Measurements from ENCODE around the gene DLG3.

Gene DLG3

DNA sequence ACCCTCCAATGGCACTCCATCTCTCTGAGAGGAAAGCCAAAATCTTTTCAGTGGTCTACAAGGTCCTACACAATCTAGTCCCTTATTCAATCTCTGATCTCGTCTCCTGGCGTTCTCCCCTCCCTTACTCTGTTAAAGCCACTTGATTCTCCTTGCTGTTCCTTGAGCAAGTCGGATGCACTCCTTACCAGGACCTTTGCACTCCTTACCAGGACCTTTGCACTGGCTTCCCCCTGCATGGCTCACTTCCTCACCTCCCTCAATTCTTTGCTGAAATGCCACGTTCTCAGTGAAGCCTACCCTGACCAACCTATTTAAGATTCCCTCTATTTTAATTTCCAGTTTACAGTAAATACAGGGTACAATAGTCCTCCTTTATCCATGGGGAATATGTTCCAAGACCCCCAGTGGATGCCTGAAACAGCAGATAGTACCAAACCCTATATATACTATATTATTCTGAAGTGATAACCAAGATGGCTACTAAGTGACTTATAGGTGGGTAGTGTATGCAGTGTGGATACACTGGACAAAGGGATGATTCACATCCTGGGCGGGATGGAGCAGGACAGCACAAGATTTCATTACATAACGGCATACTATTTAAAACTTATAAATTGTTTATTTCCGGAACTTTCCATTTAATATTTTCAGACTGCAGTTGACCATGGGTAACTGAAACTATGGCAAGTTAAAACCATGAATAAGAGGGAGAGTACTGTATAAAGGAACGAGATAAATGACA lies 6.5 kb upstream of the DLG3 start:
- DNase-seq: no peak

- DNase-seq: no peak
Observed at GRCh38 chrX:70439016-70439415, 5.6 kb upstream of the DLG3 start.

DNA sequence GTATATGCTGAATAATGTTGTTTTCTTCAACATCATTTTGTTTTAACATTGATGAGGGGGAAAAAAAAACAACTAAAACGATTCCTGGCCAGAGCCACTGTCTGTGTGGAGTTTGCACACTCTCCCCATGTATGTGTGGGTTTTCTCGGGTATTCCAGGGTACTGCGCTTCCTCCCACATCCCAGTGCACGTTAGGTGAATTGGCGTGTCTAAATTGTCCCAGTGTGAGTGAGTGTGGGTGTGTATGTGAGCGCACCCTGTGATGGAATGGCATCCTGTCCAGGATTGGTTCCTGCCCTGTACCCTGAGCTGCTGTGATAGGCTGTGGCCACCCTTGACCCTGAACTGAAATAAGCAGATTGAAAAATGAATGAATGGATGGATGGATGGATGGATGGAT lies 2.4 kb upstream of the DLG3 start:
- no peak for DNase-seq

DNA sequence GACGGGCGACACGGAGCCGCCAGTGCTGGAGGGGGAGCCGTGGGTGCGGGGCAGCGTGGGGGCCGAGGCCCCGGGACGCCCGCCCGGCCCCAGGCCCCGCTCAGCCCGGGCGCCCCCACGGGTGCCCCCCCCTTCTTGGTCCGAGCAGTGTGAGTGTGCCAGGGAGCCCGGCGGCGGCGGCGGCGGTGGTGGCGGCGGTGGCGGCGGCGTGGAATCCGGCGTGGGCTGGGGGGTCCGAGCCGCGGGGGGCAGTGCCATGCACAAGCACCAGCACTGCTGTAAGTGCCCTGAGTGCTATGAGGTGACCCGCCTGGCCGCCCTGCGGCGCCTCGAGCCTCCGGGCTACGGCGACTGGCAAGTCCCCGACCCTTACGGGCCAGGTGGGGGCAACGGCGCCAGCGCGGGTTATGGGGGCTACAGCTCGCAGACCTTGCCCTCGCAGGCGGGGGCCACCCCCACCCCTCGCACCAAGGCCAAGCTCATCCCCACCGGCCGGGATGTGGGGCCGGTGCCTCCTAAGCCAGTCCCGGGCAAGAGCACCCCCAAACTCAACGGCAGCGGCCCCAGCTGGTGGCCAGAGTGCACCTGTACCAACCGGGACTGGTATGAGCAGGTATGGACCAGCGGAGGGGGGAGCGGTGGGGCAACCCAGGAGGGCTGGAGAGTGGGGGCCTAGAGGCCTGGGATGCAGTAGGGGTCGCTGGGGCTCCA lies 466 bp downstream of the DLG3 start:
- DNase-seq: no peak

DNA sequence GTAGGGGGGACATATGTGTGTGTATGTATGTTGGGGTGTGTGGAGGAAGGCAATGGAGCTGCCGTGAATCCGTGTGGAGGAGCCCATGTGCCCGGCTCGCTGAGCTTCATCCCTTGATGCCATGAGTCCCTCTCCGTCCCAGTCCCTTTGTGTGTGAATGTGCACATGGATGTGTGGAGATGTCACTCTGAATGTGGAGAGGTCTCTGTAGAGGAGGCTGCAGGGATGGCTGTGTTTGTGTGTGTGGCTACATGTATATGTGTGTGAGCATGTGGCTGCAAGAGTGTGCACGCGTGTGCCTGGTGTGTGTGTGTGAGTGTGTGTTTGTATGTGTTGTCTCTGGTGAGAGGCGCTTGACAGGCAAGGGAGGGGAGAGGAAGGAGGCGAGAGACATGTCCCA lies 1.3 kb downstream of the DLG3 start:
- no peak for DNase-seq

DNA sequence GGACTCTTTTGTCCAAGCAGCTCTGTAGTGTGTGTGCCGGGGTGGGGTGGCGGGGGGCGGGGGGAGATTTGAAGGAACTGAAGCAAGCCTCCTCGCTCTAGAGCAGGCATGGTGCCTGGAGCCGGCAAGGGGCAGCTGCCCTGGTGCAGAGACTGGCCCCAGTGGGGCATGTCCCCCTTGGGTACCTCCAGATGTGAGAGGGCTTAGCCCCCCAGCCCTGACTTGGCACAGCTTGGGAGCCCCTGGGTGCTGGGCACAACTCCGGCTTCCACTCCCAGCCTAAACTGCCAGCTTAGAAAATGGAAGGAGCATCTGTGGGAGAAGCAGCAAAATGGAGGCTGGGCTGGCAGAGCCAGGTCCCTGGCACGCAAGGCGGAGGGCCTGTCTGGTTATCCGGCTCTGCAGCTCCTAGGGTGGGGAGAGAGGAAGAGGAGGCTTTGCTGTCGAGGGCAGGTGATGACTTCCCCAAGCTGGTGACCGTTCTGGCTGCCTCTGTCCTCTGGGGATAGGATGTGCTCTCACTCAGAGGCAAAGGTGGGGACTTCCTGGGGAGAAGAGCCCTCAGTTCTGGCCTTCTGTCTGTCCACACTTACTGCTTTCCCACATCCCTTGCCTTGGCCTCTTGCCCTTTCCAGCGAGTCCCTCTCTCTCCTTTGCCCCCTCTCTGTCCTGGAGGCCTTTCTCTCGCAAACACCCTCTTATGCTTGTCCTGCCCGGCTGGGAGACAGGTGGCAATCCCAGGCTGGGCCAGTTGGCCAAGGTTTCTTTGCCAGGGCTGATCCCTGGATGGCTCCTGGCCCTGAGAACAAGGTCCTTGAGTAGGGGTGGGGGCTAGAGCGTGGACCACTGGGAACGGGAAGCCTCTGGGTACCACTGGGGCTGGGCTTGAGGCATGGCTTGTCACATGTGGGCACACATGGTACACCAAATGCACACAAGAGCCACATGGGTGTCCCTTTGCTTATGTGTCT lies 2.0 kb downstream of the DLG3 start:
- no peak for DNase-seq

GRCh38 chrX:70449457-70449966 lies 4.9 kb downstream of the DLG3 start:
- DNase-seq: no peak

- no peak for DNase-seq
Observed at GRCh38 chrX:70452143-70452733, 7.6 kb downstream of the DLG3 start.

DNA sequence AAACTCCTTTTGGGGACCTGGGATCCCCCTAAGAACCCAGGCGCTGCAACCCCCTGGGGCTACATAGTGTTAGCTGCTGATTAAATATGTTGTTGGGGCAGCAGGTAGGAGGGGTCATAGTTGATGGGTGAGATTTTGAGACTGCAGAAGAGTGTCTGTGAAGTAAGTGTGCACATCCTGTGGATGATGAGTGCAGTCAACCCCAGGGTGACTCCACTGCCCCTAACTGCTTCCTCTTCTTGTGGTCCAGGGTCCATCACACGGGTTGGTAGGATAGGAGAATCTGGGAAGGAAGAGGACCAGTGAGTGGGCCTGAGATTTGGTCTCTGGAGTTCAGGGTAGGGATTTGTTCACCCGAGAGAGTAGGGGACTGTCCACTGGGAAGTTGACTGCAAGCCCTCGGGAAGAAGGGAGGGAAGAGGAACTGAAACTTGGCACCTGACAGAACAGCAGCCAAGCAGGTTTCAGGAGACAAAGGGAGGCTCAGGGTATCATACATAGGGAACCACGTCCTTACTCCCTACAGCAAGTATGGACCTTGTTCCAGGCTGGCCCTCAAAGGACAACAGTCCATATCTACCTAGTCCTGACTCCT lies 8.5 kb downstream of the DLG3 start:
- no peak for DNase-seq

- DNase-seq: no peak
Observed at GRCh38 chrX:70454441-70455365, 10.1 kb downstream of the DLG3 start.

DNA sequence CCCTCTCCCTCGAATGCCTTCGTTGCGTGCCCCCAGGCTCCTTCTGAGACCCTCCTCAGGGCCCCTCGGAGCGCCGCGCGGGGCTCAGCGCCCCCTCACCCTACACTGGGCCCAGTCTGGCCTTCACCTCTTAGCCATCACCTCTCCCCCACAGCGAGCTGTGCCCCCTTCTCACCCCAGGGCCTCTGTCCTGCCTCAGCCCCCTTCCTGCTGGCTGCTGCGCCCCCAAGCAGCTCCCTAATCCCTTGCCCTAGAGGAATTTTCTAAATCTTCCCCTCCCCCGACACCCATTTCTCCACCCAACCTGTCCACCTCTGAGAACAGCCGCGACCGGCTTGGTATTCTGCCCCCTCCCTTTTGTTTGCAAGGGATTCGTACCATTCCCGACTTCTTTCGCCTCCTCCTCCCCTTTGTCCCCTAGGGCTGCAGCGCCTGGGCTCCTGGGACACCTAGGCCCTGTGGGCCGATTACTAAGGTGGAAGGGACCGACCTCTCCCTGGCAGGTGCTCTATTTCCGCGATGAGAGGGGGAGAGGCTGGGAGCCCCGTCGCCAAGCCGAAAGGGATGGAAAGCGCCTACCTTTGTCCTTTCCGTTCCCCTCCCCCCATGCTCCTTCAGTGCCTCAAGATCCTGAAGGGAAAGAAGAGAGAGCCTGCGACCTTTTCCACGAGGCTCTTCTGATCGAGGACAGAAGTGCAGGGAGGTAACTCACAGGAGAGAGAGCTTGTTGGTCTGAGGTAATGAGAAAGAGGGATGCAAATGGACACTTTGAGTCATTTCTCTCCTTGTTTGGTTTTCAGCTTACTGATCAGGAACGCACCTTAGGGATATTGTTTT lies 10.9 kb downstream of the DLG3 start:
- no peak for DNase-seq

GRCh38 chrX:70456256-70456655 lies 11.6 kb downstream of the DLG3 start:
- no peak for DNase-seq

- DNase-seq: no peak
Observed at GRCh38 chrX:70461026-70461425, 16.4 kb downstream of the DLG3 start.

DNA sequence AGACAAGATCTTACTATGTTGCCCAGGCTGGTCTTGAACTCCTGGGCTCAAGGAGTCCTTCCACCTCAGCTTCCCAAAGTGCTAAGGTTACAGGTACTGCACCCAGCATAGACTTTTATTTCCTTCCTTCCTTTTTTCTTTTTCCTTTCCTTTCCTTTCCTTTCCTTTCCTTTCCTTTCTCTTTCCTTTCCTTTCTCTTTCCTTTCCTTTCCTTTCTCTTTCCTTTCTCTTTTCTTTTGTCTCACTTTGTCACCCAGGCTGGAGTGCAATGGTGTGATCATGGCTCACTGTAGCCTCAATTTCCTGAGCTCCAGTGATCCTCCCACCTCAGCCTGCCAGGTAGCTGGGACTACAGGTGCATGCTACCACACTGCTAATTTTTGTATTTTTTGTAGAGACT lies 19.4 kb downstream of the DLG3 start:
- no peak for DNase-seq

DNA sequence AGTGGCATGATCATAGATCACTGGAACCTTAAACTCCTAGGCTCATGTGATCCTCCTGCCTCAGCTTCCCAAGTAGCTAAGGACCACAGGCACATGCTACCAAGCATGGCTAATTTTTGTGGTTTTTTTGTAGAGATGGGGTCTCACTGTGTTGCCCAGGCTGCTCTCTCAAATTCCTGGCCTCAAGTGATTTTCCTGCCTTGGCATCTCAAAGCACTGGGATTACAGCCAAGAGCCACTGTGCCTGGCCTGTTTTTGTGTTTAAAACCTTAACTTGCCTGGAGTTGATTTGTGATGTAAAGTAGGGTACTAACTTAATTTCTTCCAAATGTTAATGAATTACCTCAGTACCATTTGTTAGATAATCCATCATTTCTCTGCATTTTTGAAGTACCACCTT lies 22.3 kb downstream of the DLG3 start:
- DNase-seq: no peak

DNA sequence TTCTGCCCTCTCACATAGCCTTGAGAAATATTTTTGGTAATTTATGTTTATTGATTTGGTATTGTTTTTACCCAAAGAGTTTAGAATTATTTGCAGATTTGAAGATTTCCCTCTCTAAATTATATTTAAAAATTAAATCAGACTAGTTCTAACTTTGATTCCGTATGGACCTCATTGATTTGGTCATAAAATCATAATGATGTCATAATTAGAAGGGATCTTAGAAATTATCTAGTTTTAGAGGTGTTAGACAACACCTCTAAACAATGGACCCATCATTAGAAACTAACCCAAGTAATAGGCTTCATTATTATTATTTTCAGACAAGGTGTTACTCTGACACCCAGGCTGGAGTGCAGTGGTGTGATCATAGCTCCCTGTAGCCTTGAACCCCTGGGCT lies 24.1 kb downstream of the DLG3 start:
- DNase-seq: no peak

- DNase-seq: no peak
Observed at GRCh38 chrX:70470850-70471289, 26.2 kb downstream of the DLG3 start.

DNA sequence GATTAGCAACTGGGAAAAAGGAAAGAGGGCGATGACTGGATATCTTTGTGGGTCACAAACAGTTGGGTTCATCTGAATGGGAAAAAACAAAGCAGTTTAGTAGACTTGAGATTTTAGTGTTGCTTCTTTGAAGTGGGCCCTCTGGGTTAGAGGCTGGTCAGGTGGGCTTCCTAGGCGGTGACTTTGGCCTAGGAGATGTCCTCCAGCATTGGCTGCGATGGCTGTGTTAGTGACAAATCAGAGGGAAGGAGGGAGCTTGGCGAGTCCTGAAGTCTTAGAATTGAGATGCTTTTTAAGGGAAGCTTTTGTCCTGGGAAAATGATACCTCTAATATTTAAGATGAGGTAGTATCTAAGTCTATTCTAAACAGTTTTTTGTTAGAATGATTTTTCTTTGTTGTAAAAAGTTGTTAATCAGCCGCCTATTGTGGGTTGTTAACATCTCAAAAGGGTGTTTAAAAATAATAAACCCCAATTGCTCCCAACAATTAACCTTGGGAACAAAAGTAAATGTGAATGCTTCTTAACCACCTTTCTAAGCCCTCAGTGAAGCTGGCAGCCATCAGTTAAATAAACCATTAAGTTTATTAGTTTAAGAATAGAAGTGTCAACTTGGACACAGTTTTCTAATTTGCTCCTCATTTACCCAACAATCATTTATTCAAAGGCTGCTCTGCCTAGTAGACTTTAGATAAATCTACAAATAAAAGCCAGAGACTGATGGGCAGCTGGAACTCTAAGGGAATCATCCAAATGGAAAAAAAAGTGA lies 31.7 kb downstream of the DLG3 start:
- DNase-seq: no peak

DNA sequence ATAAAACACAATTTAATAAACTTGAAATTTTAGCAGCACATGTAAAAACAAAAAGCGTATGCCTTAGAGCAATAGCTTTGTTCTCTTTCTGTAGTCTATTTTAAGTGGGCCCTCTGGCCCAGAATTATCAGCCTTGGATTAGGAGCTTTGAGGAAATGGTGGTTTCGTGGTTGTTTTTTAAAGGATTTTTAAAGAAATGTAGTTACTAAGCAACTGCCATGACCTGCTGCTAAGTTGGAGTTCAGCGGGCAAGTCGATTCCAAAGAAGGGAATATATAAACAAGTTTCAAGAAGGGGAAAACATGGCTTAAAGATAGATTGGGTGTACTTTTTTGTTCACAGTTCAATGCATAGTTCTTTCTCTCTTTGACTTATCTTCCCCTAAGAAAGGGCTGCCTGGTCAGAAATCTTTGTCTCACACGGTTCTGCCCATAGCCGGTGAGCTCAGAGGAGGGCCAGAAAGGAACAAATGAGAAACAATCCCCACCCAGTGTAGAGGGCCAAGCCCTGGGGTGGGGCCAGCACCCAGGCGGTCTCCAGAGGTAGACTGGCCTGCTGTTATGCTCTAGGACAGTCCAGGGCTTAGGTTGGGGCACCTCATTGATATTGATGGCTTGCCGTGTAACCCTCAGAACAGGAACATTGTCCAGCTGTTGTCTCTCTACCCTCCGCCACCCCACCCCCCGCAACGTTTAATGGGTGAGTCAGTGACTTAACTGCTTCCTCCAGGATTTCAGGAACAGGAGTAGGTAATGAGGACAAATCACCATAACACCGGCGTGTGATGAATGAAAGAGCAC lies 32.5 kb downstream of the DLG3 start:
- no peak for DNase-seq

Measured in GOT3 (cell line).